HG03558 (cell line): ENCODE measurements around the gene TM9SF1.

Experiments
- ATAC-seq: cut with Tn5 transposase; IDR thresholded peaks from one replicate; pipeline ENCODE4 v1.9.1; 2021; ENCODE audit warnings: moderate number of reproducible peaks; ENCODE audit not compliant: unreplicated experiment; ENCODE audit errors: extremely low read depth

TM9SF1 gene

GRCh38 chr14:24181371-24182077 is 13.7 kb downstream of the TM9SF1 start:
- no peak for ATAC-seq

GRCh38 chr14:24179961-24180796 is 15.1 kb downstream of the TM9SF1 start:
- no peak for ATAC-seq

GRCh38 chr14:24179294-24179960 is 15.8 kb downstream of the TM9SF1 start:
- no peak for ATAC-seq

GRCh38 chr14:24178399-24179178 is 16.7 kb downstream of the TM9SF1 start:
- no peak for ATAC-seq

GRCh38 chr14:24177891-24178290 is 17.4 kb downstream of the TM9SF1 start:
- ATAC-seq: no peak

GRCh38 chr14:24177041-24177825 is 18.0 kb downstream of the TM9SF1 start:
- no peak for ATAC-seq

- no peak for ATAC-seq
These were observed 18.6 kb downstream of the TM9SF1 start for GRCh38 chr14:24176599-24176998.

GRCh38 chr14:24172871-24173281 is 22.4 kb downstream of the TM9SF1 start:
- no peak for ATAC-seq

GRCh38 chr14:24172261-24172860 is 22.9 kb downstream of the TM9SF1 start:
- no peak for ATAC-seq

GRCh38 chr14:24171422-24172260 is 23.6 kb downstream of the TM9SF1 start, which contains the start of gene REC8:
Gene REC8, plus strand, starts transcription at chr14:24172080. Its CDS starts 473 bp downstream, at chr14:24172553.
- ATAC-seq: peak; percentile 79

GRCh38 chr14:24167469-24168114 is 27.6 kb downstream of the TM9SF1 start:
- ATAC-seq: no peak

- ATAC-seq: no peak
These were observed 29.5 kb downstream of the TM9SF1 start for GRCh38 chr14:24165785-24166184.

GRCh38 chr14:24164518-24164991 is 30.7 kb downstream of the TM9SF1 start:
- no peak for ATAC-seq

- ATAC-seq: no peak
These were observed 33.1 kb downstream of the TM9SF1 start for GRCh38 chr14:24162093-24162492.

- peak; percentile 58 for ATAC-seq
These were observed 34.1 kb downstream of the TM9SF1 start, which contains the start of gene IRF9 for GRCh38 chr14:24160850-24161804. Gene IRF9, plus strand, starts transcription at chr14:24161265. Its CDS starts 880 bp downstream, at chr14:24162145.

GRCh38 chr14:24160499-24160849 is 34.8 kb downstream of the TM9SF1 start:
- no peak for ATAC-seq
